ENCODE measurements around the gene FGF14. TPM values are rescaled to one million over a fixed set of nuclear protein-coding genes. Genes with fewer than 3 reads are reported as not detected.
A peak's percentile ranks its signal among the peaks of the same experiment; 100 is the strongest.

The FGF14 gene
- total RNA-seq, 4 donors from 2014 or later = 0.28 to 2.3 (median 0.35) TPM; not detected in 1

DNA sequence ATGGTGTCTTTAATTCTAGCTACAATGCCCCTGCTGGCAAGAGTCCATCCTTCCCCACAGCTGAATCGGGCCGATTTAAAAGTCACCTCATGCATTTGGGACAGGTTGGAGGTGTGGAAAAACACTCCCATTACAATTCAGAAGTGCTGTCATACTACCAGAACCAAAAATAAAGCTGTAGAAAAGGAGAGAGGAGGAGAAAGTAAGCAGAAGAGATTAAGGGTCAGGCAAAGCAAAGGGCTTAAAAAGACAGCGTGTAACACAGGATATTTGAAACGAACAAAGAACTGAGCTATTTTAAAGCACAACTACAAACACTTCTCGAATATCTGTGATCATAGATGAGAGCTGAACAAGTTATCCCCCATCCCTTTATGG, 90.4 kb downstream of the FGF14 start:
- H3K27ac ChIP-seq = no peak overlapping the region
- no peak for DNase-seq
- no peaks in the 10 kb centered on the region for H3K36me3 ChIP-seq
- H3K4me3 ChIP-seq = no peak overlapping the region
- H3K9me3 ChIP-seq = no peaks in the 10 kb centered on the region
- no peak for TF ChIP-seq POLR2A (IDR thresholded peaks at IDR 0.05)
- TF ChIP-seq, protein P1, sequence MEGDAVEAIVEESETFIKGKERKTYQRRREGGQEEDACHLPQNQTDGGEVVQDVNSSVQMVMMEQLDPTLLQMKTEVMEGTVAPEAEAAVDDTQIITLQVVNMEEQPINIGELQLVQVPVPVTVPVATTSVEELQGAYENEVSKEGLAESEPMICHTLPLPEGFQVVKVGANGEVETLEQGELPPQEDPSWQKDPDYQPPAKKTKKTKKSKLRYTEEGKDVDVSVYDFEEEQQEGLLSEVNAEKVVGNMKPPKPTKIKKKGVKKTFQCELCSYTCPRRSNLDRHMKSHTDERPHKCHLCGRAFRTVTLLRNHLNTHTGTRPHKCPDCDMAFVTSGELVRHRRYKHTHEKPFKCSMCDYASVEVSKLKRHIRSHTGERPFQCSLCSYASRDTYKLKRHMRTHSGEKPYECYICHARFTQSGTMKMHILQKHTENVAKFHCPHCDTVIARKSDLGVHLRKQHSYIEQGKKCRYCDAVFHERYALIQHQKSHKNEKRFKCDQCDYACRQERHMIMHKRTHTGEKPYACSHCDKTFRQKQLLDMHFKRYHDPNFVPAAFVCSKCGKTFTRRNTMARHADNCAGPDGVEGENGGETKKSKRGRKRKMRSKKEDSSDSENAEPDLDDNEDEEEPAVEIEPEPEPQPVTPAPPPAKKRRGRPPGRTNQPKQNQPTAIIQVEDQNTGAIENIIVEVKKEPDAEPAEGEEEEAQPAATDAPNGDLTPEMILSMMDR (IDR thresholded peaks at IDR 0.05) = no peak
- no peaks in the 10 kb centered on the region for H3K4me1 ChIP-seq
- H3K27me3 ChIP-seq = no peaks in the 10 kb centered on the region

DNA sequence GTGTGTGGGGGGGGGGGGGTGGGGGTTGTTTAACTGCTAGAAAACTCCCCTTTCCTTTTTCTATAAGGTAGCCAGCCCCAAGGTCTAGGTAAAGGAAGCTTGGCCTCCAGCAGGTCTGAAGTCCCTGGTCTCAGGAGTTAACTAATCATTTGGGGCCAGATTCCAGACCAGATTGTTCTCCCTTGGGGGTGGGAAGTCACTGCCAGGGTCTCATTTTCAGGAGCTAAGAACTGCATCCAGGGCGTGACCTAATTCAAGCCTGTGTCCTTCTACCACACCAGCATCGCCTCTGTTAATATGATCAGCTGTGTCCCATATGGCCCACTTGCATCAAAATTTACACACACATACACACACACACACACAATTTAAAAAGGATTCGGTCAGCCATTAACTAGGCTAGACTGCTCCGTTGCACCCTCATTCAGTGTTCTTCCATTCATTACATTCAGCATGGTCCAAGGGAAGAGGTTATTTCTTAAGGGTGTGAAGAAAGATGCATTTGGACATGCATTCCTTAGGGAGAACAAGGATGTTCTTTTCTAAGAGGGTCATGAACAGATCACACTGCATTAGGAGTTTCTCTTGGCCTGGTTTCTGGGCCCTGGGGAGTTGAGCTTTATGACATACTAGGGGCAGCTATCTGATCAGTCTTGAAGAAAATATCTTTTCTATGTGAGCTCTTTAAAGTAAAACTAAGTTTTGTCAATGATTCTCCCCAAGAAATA, 91.0 kb downstream of the FGF14 start:
- Histone ChIP-seq H3K4me3 (no peak overlapping the region), H3K36me3 (no peaks in the 10 kb centered on the region), H3K4me1 (no peaks in the 10 kb centered on the region), H3K27me3 (no peaks in the 10 kb centered on the region), H3K27ac (no peak overlapping the region), H3K9me3 (no peaks in the 10 kb centered on the region)
- DNase-seq = peak in 1 of 3 donors; percentile 47
- TF ChIP-seq POLR2A (IDR thresholded peaks at IDR 0.05) = no peak
- TF ChIP-seq, protein P1 (IDR thresholded peaks at IDR 0.05) = no peak

DNA sequence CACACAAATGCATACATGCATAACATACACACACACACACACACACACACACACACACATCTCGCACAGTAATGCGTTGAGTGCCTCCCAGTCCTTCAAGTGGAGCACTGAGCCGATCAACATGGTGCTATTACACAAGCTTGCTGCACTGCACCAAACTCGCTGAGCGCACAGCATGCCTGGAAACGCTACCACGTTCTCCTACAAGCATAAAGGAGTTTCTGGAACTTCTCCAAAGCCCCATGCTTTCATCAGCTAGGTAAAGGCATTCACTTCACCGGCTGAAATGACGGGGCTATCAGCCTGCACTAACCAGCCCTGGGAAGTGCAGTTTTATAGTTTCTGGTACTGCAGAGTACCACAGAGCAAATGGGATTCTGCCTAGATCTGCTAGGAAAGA, 92.7 kb downstream of the FGF14 start:
- no peak for DNase-seq

DNA sequence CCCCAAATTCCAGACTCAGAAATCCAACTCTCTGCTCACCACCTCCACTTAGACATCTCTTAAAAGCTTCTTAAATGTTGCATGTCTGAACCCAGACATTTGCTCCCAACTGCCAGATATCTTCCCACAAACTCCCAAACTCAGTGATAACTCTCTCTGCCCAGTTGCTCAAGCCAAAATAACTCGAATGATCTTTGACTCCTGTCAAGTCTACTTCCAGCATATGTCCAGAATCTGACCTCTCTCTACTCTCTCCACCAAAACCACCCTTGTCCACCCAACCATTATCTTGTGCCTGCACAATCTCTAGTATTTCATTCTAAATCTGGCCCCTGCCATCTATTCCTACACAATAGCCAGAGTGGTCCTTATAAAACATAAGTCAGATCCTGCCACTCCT, 99.3 kb downstream of the FGF14 start:
- no peak overlapping the region for H3K27ac ChIP-seq
- no peak for TF ChIP-seq POLR2A (IDR thresholded peaks at IDR 0.05)
- DNase-seq = no peak
- H3K36me3 ChIP-seq = no peaks in the 10 kb centered on the region
- no peaks in the 10 kb centered on the region for H3K4me1 ChIP-seq
- no peaks in the 10 kb centered on the region for H3K27me3 ChIP-seq
- H3K9me3 ChIP-seq = no peaks in the 10 kb centered on the region
- no peak overlapping the region for H3K4me3 ChIP-seq

More for the DNA sequence above, 92.7 kb downstream of the FGF14 start:
- Histone ChIP-seq H3K4me1 (no peaks in the 10 kb centered on the region), H3K4me3 (no peak overlapping the region), H3K27ac (no peak overlapping the region), H3K27me3 (no peaks in the 10 kb centered on the region), H3K36me3 (no peaks in the 10 kb centered on the region), H3K9me3 (no peaks in the 10 kb centered on the region)
- TF ChIP-seq, protein P1 (IDR thresholded peaks at IDR 0.05) = no peak
- TF ChIP-seq POLR2A (IDR thresholded peaks at IDR 0.05) = no peak

DNA sequence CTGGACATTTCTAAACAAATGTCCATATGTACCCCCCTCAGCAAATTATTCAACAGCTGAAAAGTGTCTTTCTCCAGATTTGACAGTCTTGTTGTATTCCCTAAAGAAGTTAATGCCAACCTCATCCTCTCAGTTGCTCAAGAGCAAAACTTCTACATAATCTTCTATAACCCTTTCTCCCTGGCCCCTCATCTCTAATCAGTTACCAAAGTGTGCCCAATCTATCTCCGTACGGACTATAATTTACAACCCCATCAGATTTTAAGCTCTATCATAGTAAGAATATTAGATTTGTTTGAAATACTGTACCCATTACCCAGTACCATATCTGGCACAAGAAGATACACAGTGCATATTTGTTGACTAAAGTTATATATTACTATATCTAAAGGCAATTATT, 101.5 kb downstream of the FGF14 start:
- no peak for DNase-seq
- no peaks in the 10 kb centered on the region for H3K27me3 ChIP-seq
- no peak for TF ChIP-seq POLR2A (IDR thresholded peaks at IDR 0.05)
- TF ChIP-seq, protein P1 (IDR thresholded peaks at IDR 0.05) = no peak
- H3K9me3 ChIP-seq = no peaks in the 10 kb centered on the region
- no peak overlapping the region for H3K27ac ChIP-seq
- no peaks in the 10 kb centered on the region for H3K4me1 ChIP-seq
- no peaks in the 10 kb centered on the region for H3K36me3 ChIP-seq
- no peak overlapping the region for H3K4me3 ChIP-seq

DNA sequence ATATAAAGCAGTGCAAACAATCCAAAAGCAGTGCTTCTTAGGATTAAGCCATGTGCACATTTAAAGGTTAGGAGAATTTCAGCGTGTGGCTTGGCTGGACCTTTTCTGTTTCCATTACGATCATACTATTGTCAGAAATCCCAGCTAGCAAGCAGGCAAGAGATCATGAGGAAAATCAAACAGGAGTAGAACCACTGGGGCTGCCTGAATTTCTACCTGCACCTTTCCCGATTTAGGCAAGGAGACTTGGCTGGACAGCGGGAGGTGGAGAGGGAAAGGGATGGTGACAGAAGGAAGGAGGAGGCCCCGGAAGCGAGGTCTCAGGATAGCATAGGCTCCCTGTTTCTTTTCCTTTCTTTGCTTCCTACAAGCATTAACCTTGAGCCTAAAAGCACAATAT, 102.5 kb downstream of the FGF14 start:
- no peak for TF ChIP-seq POLR2A (IDR thresholded peaks at IDR 0.05)
- TF ChIP-seq, protein P1 (IDR thresholded peaks at IDR 0.05) = no peak
- Histone ChIP-seq H3K27ac (no peak overlapping the region), H3K36me3 (no peaks in the 10 kb centered on the region)

More for the DNA sequence above, 102.5 kb downstream of the FGF14 start:
- H3K9me3 ChIP-seq = peaks cover 0 to 3% (median 0%) of the 10 kb centered on the region in 4 donors
- H3K27me3 ChIP-seq = no peaks in the 10 kb centered on the region
- H3K4me1 ChIP-seq = no peaks in the 10 kb centered on the region
- DNase-seq = no peak
- no peak overlapping the region for H3K4me3 ChIP-seq

Data from Peyer's patch (tissue), 4 donors.